ENCODE data around the gene KIF13A. TPM values are rescaled to one million over a fixed set of nuclear protein-coding genes. Genes with fewer than 3 reads are reported as not detected.
A peak's percentile ranks its signal among the peaks of the same experiment; 100 is the strongest.

The KIF13A gene
- total RNA-seq, 1 donor: 86.8 TPM

DNA sequence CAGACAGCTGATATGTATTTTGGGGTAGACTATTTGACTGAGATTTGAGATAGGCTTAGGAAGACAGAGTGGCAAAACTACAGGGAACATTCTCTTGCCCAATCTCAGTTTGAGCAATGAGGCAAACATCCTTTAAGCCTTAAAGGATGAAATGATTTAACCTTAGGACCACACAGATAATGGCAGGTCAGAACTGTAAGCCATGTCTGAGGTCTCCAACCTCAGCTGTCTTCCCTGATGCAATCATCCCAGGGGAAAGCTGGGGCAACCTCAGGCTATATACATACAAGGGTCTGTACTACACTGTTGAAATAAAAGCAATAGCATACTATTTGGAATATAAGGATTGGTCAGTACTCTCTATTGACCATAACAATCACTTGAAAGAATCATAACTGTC is 196.9 kb downstream of the KIF13A start:
- TF ChIP-seq, protein P1, sequence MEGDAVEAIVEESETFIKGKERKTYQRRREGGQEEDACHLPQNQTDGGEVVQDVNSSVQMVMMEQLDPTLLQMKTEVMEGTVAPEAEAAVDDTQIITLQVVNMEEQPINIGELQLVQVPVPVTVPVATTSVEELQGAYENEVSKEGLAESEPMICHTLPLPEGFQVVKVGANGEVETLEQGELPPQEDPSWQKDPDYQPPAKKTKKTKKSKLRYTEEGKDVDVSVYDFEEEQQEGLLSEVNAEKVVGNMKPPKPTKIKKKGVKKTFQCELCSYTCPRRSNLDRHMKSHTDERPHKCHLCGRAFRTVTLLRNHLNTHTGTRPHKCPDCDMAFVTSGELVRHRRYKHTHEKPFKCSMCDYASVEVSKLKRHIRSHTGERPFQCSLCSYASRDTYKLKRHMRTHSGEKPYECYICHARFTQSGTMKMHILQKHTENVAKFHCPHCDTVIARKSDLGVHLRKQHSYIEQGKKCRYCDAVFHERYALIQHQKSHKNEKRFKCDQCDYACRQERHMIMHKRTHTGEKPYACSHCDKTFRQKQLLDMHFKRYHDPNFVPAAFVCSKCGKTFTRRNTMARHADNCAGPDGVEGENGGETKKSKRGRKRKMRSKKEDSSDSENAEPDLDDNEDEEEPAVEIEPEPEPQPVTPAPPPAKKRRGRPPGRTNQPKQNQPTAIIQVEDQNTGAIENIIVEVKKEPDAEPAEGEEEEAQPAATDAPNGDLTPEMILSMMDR (IDR thresholded peaks at IDR 0.05; ENCODE audit: insufficient read depth, low read length): no peak
- DNase-seq (ENCODE audit: low read depth): no peak
- no peak overlapping the region for H3K4me3 ChIP-seq (ENCODE audit: low read depth, low read length)

DNA sequence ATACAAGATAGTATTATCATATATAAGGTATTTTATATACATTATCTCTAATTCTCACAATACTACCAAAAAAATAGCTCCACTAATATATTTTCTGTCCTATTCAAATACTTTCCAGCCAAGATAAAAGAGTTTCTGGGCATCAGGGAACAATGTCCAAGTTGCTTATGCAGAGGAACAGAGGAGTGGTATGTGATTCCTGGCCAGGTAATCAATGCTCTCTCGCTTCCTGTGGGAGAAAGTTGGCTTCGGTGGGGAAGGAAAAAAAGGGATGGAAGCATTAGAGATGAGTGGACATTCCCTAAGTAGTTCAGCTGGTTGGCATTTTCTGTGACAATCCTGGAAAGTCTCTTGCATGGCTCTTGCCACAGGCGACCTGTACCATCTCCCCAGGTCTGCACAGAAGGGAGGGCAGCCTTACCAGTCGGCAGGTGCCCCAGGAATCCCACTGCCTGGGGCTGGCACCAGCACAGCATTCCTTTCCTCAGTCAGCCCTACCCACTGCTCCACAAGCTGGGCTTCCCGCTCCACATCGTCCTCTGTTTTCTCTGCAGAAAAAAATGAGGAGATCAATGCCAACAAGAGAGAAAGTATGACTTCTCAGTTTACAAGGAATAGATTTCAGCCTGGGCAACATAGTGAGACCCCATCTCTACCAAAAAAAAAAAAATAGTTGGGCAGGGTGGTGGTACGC is 202.2 kb downstream of the KIF13A start:
- TF ChIP-seq, protein P1 (IDR thresholded peaks at IDR 0.05; ENCODE audit: insufficient read depth, low read length): no peak
- no peak overlapping the region for H3K4me3 ChIP-seq (ENCODE audit: low read depth, low read length)
- DNase-seq (ENCODE audit: low read depth): no peak

DNA sequence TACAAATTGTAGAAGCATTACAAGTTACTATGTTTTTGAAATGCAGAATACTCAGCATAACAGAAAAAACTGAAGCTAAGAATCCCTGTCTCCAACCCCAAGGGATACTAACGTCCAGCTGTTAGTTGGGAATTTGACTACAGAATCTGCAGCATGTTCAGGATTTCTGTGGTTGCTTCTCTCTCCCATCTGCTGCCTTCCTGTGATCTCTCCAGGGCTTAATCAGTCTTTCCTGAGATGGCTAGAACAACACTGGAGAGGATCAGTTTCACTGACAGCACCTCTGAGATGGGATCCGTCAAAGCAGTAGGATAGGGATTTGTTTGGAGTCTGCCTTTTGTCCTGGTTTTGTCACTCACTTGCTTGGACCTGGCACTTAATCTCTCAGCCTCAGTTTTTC is 207.4 kb downstream of the KIF13A start:
- TF ChIP-seq, protein P1 (IDR thresholded peaks at IDR 0.05; ENCODE audit: insufficient read depth, low read length): no peak
- H3K4me3 ChIP-seq (ENCODE audit: low read depth, low read length): no peak overlapping the region
- no peak for DNase-seq (ENCODE audit: low read depth)

DNA sequence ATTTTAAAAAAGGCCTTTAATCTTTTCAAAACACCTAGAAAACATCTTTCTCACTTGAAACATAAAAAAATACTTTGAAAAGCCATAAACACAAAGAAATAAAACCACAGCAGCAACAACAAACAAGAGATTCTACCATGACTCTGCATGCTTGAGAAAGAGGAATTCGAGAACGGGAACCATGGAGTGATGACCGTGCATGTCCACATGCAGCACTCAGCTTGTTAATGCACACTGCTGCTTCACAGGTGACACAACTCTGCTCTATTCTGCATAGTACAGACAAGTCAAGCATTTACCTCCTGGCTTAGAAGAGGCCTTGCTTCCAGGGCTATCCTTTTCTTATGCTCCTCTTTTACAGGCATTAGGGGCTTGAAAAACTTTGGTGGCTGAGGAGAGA is 215.8 kb downstream of the KIF13A start:
- no peak for DNase-seq (ENCODE audit: low read depth)
- TF ChIP-seq, protein P1 (IDR thresholded peaks at IDR 0.05; ENCODE audit: insufficient read depth, low read length): no peak
- no peak overlapping the region for H3K4me3 ChIP-seq (ENCODE audit: low read depth, low read length)

DNA sequence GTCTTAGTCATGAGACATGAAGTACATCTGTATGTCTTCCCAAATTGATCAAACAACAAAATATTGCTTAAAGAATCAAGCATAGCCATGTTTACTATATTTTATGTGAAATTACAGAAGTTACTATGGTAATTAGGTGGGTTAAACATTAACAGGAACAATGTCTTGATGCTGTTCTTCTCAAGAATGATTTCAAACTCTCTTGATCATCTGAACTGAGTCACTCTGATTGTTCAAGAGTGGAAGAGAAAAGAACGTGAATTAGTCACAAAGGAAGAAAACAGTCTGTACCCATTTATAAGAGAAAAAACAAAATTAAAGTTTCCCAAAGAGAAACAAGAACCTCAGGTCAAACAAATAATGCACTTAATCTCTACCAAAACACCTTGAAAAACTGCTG is 218.6 kb downstream of the KIF13A start:
- TF ChIP-seq, protein P1 (IDR thresholded peaks at IDR 0.05; ENCODE audit: insufficient read depth, low read length): no peak
- DNase-seq (ENCODE audit: low read depth): no peak
- no peak overlapping the region for H3K4me3 ChIP-seq (ENCODE audit: low read depth, low read length)

DNA sequence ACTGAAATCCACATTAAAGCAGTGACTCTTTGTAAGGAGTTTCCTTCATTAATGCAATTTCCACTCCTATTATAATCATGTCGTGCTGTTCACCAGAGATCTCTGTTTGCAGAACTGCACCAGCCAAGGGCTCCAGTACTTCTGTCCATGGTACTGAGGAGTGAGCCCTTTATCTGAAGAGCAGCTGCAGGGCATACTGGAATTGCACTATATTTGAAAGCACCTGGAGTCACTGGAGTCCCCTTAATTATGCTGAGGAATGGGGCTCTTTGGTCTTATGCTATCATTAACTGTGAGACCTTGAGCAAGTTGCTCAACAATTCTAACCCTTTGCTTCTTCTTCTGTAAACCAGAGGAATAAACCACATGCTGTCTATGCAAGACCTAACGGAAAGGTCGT is 219.0 kb downstream of the KIF13A start:
- TF ChIP-seq, protein P1 (IDR thresholded peaks at IDR 0.05; ENCODE audit: insufficient read depth, low read length): no peak
- DNase-seq (ENCODE audit: low read depth): peak; percentile 33
- no peak overlapping the region for H3K4me3 ChIP-seq (ENCODE audit: low read depth, low read length)

DNA sequence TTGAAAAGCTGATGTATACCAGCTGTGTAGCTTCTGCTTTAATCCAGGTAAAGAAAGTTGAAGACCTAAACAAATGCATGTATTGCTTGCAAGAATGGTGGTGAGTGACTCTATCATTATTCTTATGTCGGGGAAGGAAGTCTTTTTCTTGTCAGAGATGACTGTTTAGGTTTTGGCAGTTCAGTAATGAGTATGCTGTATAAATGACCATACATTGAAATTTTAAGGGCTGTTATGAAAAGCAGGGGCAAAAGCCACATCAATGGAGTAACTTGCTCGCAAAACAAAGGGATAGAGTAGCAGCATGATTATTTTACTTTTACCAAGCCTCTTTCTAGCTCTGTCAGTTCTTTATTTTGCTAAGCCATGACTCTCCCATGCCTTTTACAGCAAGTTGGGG is 224.8 kb downstream of the KIF13A start:
- DNase-seq (ENCODE audit: low read depth): no peak

More for the DNA sequence above, 224.8 kb downstream of the KIF13A start:
- TF ChIP-seq, protein P1 (IDR thresholded peaks at IDR 0.05; ENCODE audit: insufficient read depth, low read length): no peak
- H3K4me3 ChIP-seq (ENCODE audit: low read depth, low read length): no peak overlapping the region
